ENCODE data around the gene KNOP1. TPM values are rescaled to one million over a fixed set of nuclear protein-coding genes. Genes with fewer than 3 reads are reported as not detected.

KNOP1 gene
- total RNA-seq, 1 donor from 2014 or later: 11.5 TPM

Other genes with a start within 250 kb of the KNOP1 start
- gene GDE1, start 196.1 kb downstream of the KNOP1 start, total RNA-seq: 33.4 TPM
- gene CCP110, start 194.3 kb downstream of the KNOP1 start, total RNA-seq: 11.5 TPM
- 38.1 TPM for gene VPS35L, start 162.5 kb downstream of the KNOP1 start, total RNA-seq
- 10.4 TPM for gene IQCK, start within 50 bp of the KNOP1 start, total RNA-seq
- gene GPRC5B, start 166.6 kb upstream of the KNOP1 start, total RNA-seq: 38.6 TPM

Measured in skeletal muscle tissue (tissue), 1 donor.